Activated CD8-positive, alpha-beta memory T cell treated with anti-CD3 and anti-CD28 coated beads, Interleukin-2, amount 50 U/mL, for 48 hours (primary cell): ENCODE results near the gene CNTNAP2.
"Not testable (repeated sequence)": the region's sequence is repeated elsewhere in the genome, so short reads cannot be mapped to it uniquely, and the experiment has no call there.

Experiments used
- DNase-seq: peaks from one replicate; pipeline ENCODE4 v3.0.0-alpha.2; 2020

Gene CNTNAP2

DNA sequence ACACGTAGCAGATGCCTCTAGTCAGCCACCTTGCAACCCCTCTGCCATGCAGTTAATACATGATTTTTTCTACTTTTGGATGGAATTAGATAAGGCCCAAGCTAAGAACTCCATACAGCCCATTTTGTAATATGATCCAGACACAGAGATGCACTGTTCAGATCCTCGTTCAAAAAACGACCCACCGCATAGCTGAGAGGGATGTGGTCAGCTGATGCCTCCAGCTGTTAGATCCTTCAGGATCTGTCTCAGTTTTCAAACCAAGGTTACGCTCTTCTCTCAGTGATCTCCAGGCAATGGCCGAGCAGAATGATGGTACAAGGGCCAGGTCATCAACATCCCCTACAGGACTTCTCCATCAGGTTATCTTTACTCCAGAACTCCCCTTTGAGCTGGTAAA, 1592.3 kb downstream of the CNTNAP2 start:
- DNase-seq: no peak

DNA sequence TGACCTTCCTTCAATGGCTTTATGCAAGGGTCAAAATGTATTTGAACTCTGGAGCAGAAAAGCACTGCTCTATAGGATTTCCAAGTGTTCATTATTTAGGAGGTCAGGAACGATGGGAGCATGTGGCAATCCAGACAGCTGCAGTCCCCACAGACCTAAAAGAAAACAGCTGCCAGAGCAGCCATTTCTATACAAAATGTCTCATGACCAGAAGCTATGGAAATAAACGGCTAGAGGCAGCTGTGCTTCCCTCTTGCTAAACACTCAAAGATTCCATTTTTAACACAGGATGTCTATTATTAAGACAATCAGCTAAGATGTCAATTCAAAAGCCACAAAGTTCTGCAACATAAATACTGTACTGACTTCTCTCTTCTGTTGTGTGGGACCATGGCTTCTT, 1594.8 kb downstream of the CNTNAP2 start:
- DNase-seq: no peak

GRCh38 chr7:147721962-147722830, 1605.6 kb downstream of the CNTNAP2 start:
- DNase-seq: no peak

GRCh38 chr7:147723536-147723935, 1606.9 kb downstream of the CNTNAP2 start:
- DNase-seq: no peak

DNA sequence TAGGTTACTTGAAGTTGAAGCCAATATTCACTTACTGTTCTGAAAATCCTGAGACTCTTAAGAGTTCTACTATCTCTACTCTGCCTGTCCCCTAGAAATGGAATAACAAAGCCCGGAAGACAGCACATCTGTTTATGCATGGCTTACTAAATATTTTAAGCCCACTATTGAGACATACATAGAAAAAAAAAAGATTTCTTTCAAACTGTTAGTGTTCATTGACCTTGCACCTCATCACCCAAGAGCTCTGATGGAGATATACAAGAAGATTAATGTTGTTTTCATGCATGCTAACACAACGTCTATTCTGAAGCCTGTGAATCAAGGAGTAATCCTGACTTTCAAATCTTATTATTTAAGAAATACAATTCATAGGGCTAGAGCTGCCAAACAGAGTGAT, 1614.7 kb downstream of the CNTNAP2 start:
- DNase-seq: no peak

- DNase-seq: not testable (repeated sequence)
Observed at GRCh38 chr7:147737559-147738214, 1621.1 kb downstream of the CNTNAP2 start.

- DNase-seq: no peak
Observed at GRCh38 chr7:147742301-147742700, 1625.7 kb downstream of the CNTNAP2 start.

- DNase-seq: no peak
Observed at GRCh38 chr7:147756300-147756699, 1639.7 kb downstream of the CNTNAP2 start.

DNA sequence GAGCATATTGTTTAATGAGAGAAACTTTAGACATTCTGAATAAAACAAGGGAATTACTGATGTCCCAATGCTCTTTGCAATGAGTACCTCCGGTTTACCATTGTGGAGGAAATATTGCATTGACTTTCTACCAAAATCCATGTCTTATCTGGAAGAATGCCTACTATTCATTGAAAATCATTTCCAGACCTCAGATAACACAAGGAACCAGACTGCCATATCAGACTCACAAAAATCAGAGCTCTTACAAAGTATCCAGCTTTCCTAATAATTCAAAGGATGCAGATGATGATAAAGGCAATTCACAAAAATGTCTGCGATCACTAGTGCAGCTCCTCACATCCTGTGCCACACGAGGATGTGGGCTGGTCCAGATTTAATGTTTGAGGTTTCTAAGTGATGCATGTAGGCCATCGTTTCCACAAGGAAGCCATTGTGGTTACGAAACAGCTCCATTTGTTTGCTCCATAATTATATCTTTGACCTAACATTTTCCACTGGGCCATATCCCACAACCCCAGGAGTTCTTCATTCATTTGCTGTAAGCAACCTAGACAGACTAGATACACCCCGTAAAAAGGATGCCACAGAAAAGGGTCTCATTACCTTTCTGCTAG, 1642.8 kb downstream of the CNTNAP2 start:
- DNase-seq: no peak

DNA sequence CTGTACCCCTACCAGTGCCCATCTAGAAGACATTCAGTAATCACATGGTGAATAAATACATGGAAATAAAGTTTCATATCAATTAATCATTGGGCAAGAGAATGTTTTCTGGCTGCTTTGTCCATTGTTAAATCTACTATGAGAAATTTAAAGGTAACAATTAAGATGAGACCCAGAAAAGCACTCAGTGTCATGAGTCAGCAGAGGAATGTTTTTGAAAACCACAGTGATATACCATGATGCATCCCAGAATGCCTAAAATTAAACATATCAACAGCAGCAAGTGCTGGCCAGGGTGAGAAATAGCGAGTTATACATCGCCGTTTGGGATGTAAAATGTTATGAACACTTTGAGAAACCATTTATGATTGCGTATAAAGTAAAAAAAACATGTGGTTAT, 1648.7 kb downstream of the CNTNAP2 start:
- DNase-seq: no peak

- DNase-seq: no peak
Observed at GRCh38 chr7:147771344-147771743, 1654.7 kb downstream of the CNTNAP2 start.

GRCh38 chr7:147774461-147774860, 1657.9 kb downstream of the CNTNAP2 start:
- DNase-seq: no peak

DNA sequence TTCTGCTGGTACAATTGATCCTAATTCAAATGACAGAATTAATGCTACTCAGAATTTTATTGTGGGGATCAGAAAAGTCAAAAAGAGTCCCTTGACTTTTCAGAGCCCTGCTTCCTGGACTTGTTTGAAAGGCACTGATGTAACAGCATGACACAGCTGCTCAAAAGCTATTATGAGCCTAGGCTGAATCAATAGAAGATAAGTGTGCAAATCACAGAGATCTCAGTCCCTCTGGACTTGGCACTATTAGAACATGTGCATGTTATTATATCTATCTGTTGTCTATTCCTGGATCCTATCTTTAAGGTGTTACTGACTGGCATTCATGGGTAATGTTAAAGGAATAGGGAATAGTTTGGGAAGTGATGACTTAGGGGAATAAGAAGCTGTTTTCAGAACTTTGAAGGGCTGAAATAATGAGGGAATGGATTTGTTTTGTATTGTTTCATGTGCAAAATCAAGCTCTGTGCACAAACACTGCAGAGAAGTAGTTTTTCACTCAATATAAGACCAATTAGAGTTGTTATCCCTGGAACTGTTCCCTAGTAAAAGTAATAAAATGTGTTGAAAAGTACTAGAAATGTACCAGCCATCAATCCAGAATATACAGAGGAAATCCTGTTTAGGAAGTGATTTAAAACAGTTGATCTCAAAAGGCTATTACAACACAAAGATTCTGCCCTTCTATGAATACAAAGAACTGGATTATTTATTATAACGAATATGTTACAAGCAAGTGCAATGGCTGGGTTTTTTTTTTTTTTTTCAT, 1659.1 kb downstream of the CNTNAP2 start:
- no peak for DNase-seq

DNA sequence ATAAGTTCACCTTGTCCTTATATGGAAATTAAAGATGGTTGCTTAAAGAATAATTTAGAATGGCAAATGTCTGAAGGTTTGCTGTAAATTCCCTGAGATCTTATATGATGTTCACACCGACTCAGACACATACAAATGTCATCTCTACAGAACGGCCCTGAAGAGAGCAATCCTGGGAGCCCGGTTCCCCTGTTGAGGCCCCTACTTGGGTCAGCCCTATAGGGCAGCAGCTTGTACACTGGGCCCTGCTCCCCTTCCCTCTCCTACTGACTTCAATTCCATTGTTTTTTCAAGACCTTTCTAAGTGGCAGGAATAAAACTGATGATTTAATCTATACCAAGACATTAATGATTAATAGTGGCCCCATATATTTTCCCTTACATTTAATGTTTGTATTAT, 1660.7 kb downstream of the CNTNAP2 start:
- no peak for DNase-seq

- DNase-seq: no peak
Observed at GRCh38 chr7:147779949-147780348, 1663.3 kb downstream of the CNTNAP2 start.

DNA sequence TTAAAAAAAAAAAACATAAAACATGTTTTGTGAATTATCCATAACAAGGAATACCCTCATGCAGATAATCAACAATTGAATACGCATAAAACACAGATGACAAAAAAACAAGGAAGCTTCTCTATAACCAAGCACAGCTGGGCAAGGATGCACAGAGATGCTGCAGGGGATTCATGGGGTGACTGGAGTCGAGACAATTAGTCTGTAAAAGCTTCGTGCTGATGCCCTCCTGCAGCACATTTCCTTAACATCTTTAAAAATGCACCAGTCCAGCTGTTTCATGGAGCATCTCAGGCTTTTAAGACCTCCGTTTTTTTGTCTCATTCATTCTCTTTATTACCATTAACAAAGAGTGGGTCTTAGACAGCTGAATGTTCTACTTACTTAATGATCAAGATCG, 1680.0 kb downstream of the CNTNAP2 start:
- DNase-seq: no peak

DNA sequence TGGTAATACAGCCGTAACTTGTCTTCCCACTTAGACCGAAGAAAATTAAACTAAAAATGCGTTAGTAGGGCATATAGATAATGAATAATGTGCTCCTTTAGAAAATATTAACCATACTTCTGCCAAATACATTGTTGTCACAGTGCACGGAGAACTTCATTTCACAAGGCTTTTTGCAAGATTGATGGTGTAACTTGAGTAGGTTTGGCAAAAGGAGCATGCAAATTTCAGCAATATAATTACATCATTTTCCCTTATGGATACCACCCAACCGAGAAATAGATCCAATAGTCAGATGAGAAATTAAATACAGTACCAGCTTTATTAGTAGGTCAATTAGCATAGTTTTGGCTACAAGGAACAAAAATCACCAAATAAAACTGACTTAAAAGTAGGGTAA, 1681.4 kb downstream of the CNTNAP2 start:
- no peak for DNase-seq

GRCh38 chr7:147801762-147802161, 1685.2 kb downstream of the CNTNAP2 start:
- not testable (repeated sequence) for DNase-seq

DNA sequence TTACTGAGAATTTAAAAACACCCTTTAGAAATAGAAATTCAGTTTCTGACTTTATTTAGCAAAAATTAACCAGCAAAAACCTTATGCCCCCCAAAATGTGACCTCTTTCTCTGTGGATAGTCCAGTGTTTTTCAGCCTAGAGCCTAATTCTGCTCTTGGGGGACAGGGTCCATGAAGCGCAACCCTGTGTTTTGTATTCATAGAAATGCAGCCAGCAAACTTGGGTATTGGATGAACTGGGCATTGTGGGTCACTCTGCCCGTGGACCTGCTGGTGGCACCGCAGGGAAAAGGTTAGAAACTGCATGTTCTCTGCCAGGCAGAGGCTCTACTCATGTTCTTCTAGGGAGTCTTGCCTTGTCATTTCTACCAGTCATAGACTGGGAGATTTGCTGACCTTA, 1686.5 kb downstream of the CNTNAP2 start:
- no peak for DNase-seq

- DNase-seq: no peak
Observed at GRCh38 chr7:147803606-147804005, 1687.0 kb downstream of the CNTNAP2 start.

DNA sequence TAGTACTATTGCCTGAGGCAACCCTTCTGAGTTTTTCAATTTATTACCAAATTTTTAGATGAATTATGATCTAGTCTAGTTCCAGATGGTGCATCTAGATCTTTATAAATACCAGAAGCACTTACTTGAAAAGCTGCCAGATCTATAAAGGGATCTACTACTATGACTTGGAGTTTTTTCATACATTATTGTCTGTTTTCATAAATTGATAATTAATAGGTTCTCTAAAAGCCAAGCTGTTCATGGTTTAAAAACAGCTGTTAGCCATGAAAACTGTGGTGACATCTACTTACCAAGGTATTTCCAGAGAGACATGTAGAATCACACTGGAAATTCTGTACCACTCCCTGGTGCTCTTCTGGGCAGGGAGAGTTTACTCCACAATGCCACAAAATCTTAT, 1687.4 kb downstream of the CNTNAP2 start:
- no peak for DNase-seq

- DNase-seq: no peak
Observed at GRCh38 chr7:147805996-147806576, 1689.5 kb downstream of the CNTNAP2 start.

DNA sequence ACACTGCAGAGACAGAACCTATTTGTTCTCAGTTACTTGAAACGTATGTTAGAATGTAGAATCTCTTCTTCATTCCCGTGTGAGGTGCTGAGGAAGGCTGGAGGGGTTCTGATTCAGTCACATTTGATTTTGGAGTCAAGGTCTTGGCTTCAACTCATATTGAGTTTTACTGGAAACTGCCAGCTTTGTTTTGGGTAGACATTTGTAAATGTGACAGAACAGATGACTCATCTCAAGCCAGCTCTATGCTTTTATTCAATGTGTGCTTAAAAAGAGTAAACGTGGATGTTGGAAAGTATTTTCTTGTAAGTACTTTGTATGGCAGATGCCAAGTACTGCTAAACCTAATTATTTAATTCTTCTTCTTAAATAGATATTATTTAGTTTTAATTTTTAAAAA, 1693.2 kb downstream of the CNTNAP2 start:
- no peak for DNase-seq
